Measurements from ENCODE around the gene BCL6B.

DNA sequence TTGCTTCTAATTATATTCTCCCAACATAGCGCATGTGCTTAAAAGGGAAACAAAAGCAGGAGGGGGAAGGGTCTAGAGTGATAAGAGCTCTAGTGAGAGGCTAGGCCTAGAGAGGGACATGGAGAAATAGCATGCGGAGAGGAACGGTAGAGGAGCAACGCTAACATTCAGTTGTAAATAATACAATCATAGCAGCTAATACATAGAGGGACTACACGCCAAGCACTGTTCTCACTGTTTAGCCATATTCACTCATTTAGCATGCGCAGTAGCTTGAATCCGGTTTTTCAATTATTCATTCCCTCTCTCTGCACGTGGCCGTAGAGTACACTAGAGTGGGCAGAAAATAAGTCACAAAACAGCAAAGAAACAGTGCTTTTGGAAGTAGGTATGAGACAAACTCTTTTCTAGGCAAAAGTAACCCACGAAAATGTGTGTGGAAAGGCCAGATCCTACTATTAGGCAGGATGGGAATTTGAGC, 28.7 kb upstream of the BCL6B start:
- TF ChIP-seq, protein P1, sequence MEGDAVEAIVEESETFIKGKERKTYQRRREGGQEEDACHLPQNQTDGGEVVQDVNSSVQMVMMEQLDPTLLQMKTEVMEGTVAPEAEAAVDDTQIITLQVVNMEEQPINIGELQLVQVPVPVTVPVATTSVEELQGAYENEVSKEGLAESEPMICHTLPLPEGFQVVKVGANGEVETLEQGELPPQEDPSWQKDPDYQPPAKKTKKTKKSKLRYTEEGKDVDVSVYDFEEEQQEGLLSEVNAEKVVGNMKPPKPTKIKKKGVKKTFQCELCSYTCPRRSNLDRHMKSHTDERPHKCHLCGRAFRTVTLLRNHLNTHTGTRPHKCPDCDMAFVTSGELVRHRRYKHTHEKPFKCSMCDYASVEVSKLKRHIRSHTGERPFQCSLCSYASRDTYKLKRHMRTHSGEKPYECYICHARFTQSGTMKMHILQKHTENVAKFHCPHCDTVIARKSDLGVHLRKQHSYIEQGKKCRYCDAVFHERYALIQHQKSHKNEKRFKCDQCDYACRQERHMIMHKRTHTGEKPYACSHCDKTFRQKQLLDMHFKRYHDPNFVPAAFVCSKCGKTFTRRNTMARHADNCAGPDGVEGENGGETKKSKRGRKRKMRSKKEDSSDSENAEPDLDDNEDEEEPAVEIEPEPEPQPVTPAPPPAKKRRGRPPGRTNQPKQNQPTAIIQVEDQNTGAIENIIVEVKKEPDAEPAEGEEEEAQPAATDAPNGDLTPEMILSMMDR (conservative IDR thresholded peaks at IDR 0.05) = no peak
- TF ChIP-seq ZFX (IDR thresholded peaks at IDR 0.05) = no peak
